HG03064 (cell line): ENCODE data around the gene TBRG4.

ENCODE experiments used
- ATAC-seq: cut with Tn5 transposase; IDR thresholded peaks from one replicate; pipeline ENCODE4 v1.9.1; 2021; ENCODE audit warnings: low read depth; ENCODE audit not compliant: unreplicated experiment

TBRG4 gene

DNA sequence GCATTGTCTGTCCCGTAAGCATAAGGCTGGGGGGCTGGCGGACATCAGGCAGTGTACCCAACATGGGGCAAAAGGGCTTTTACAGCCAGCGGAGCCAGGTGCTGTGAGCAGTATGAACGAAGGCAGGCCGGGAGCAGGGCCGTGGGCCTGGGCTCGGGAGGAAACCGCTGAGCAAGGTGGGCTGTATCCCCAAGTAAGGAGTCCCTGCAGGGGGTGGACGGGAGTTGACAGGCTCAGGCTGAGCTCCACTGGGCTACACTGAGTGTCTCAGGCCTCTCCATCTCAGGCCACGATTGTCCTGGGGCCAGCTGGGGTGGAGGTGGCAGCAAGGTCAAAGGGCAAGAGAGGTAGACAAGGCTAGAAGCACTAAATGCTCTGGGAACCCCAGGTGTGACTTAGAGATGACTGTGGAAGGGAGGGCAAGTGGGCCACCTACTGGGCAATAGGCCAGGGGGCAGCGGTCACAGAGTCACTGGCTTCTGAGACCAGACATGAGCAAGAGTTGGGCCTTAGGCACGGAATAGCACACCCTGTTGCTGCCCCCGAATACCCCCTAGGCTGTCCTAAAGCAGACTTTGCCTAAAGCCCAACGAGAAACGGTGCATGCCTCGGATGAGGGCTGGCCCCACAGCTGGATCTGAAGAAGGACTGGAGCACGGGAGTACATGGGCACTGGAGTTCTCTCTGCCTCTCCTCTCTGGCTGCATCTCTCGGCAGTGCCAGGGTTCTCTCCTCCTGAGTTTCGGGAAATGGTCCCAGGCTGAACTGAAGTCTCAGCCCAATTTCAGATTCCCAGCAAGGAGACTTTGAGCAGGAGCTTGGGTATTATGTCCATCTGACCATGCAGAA, 35.3 kb upstream of the TBRG4 start:
- no peak for ATAC-seq

DNA sequence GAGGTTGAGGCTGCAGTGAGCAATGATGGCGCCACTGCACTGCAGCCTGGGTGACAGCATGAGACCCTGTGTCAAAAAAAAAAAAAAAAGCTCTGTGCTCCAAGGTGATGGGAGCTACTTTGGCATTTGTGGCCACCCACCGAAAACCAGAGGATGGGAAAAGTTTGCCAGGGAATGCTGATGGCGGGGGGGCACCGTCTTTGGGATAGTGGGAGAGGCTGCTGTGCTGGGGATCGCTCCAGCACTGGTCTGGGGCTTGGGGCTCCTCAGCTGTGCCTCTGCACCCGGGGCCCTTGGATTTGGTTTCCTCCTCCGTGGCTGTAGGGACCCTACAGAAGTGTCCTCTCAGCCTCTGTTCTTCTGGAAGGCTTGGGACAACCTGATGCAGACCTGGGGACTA, 34.4 kb upstream of the TBRG4 start:
- ATAC-seq: no peak

DNA sequence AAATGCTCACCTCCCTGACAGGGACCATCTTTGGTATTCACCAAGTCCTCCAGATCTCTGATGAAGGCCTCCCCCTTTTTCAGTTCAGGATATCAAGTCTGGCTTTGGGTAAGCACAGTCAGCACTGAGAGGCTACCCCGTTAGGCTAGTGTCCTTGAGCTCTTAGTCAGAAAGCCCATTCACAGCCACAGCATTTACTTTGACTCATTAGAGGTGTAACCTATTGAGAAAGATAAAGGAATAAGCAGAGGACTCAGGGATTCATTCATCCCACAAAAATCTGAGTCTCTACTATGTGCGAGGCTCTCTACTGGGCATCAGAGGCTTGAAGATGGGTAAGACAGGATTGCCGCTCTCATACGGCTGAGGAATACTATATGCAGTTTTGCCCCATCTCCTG, 32.1 kb upstream of the TBRG4 start:
- ATAC-seq: no peak

DNA sequence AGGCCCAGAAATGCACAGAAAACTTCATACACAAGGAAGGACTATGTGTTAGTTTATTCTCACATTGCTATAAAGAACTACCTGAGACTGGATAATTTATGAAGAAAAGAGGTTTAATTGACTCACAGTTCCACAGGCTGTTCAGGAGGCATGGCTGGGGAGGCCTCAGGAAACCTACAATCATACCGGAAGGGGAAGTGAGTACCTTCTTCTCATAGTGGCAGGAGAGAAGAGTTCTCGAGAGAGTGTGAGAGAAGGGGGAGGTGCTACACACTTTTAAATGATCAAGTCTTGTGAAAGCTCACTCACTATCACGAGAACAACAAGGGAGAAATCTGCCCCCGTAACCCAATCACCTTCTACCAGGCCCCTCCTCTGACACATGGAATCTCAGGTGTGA, 29.3 kb upstream of the TBRG4 start:
- ATAC-seq: no peak

DNA sequence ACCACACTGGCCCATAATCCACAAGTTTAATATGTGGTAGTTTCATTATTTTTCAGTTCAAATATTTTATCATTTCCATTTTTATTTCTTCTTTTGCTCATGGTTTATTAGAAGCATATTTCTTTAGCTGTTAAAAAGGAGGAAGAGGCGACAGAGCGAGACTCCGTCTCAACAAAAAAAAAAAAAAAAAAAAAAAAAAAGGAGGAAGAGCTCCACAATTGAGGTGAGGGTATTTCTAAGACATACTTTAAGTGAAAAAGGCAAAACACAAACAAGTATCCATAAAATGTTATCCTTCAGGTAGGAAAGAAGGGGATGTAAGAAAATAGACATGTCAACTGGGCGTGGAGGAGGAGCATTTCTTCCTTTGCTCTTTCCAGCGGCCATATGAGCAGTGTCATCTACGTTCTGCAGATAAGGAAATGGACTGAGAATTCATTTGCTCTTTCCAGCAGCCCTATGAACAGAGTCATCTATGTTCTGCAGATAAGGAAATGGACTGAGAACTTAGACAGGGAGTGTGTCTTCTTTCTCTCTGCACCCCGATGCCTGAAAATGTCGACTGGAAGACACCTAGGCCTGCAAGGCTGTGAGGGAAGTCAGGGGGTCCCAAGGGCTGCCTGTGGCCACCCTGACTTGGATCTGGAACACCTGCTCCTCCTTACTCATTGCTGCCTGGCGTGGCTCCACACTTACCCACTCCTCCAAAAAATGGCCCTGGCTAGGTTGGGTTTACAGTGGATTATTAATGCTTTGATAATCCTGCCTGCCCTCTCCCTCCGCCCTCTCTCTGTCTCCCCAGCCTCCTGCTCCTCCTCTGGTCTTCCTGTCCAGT, 27.2 kb upstream of the TBRG4 start:
- ATAC-seq: no peak

DNA sequence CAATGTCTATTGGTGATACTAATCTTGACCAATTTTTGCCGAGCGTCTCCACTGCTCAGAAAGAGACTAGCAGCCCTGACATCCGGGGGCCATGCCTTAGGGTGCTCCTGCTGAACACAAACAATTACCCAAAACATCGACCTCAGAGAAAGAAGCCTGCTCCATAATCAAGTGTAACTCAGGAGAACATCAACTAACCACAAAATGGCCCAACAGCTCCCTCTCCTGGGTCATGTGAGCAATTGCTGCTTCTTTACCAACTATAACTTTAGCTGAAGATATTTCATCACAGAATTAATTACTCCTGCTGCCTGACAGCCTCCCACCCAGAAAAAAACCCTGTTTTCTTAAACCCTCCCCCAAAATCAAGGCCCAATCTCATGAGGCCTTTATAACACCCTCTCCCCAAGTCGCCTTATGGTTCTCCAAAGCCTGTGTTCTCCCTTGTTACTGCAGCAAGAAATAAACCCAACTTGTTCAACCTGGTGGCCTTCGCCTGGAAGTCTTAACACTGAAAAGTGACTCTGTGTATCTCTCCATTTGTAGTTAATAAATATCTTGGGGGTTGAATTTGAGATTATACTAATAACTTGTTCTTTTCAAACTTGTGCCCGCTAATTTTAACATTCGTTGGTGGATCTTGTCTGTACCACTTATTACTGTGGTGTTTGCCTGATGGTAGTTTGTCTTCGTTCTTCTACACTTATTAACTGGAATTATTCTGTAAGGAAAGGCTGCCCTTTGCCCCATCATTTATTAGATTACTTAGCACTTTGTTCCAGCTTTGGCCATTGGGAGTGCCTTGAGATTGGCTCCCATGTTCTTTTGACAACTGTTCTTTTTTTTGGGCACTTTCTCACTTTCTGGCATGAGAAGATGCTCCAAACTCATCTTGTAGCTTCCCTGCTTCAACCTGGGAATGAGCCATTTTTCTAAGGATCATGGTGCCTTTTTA, 24.9 kb upstream of the TBRG4 start:
- ATAC-seq: no peak

DNA sequence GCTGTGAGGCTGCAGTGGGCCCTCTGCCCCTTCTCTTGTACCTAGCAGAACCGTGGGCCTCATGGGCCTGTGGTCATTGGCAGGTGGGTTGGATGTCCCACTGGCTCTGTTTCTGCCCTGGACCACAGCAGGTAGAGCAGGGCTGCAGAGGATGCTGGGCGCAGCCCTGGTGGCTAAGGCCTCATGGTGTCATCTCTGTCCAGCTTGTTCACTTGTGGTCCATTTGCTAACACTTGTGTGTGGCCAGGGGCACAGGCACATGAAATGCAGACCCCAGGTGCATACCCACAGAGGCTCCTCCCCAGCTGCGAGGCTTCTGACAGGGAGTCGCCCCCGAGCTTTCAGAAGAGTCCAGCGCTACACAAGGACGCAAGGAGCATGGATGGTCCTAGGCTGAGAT, 22.4 kb upstream of the TBRG4 start:
- no peak for ATAC-seq

DNA sequence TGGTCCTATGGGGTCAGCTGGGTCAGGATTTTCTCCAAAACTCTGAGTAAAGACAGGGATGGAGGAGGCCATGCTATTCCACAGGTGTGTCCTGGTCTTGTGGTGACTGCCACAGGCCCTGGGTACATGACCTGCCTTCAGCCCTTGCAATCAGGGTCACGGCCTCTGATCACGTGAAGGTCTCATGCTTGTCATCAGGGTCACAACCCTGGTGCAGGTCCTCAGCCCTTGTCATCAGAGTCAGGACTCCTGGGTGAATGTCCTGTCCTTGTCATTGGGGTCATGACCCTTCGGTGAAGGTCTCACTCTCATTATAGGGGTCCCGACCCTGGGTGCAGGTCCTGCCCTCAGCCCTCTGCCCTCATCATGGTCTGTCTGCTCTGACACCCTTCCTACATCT, 21.9 kb upstream of the TBRG4 start:
- no peak for ATAC-seq

DNA sequence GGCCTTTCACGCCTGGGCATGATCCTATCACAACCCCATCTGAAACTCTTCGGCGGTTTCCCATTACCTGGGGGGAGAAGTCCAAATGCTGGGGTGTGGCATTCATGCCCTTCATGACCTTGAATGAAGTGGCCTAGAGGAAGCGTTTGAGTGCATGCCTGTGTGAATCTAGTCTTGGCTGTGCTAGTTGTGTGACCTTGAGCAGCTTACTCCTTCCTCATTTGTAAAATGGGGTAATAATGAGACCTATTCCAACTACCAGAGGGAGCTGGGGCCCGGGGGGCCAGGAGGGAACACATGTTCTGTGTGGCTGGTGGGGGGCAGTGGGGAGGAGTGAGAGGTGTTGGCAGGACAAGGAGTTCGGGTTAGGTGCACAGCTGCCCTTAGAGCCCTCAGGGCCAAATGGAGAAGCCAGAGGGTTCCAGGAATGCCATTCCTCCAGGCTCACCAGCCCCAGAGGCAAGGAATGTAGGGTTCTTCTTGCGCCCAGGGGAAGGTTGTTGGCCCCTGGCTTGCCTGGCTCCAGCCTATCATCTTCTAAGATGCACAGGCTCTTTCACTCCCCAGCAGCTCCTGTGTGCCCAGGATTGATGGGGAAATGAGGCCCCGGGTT, 21.3 kb upstream of the TBRG4 start:
- no peak for ATAC-seq

DNA sequence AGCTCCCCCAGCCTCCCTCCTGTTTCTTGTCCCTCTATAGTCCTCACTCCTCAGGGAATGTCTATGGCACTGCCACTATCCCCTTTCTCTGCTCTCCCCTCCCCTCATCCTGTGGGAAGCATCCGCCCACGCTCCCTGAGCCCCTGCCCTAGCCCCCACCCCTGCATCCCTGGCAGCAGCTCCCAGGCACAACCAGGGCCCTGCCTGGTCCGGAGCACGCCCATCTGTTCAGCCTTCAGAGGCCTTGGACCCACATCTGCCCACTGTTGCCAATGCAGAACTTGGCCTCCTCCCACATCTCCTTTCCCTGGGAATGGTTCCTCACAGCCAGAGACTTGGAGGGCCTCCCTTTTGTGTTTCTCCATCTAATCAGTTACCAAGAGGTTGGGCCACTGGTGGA, 20.4 kb upstream of the TBRG4 start:
- ATAC-seq: no peak

DNA sequence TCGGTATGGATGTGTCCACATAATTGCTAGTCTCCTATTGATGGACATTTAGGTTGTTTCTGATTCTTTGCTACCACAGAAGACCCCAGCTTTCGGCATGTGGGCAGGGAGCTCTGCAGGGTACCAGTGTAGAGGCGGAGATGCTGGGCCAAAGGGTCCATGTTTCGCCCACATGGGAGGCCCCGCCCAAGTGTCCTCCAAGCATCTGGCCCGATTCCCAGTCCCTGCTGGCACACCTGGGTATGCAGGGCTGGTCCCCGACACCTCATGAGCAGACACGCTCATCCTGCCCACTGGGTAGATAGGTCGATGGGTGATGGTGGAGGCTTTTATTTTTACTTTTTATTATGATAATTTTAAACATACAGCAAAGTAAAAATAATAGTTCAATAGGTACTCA, 19.4 kb upstream of the TBRG4 start:
- no peak for ATAC-seq

DNA sequence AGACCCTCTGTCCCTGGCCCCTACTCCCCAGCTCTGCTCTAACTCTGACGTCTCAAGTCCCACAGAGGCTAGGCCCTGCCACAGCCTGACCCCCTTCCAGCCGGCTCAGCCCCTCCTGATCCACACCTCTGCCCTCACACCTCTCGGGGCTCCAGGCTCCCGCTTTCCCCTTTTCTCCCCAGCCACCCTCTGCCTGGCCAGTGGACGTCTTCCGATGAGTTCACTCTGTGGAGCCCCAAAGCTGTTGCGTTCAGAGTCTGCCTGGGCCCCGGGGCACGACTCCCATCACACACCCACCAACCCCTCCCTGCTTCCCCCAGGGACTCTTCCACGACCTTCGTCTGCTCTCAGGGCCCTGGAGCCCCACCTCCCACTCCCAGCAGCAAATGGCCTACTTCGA, 18.4 kb upstream of the TBRG4 start:
- no peak for ATAC-seq

DNA sequence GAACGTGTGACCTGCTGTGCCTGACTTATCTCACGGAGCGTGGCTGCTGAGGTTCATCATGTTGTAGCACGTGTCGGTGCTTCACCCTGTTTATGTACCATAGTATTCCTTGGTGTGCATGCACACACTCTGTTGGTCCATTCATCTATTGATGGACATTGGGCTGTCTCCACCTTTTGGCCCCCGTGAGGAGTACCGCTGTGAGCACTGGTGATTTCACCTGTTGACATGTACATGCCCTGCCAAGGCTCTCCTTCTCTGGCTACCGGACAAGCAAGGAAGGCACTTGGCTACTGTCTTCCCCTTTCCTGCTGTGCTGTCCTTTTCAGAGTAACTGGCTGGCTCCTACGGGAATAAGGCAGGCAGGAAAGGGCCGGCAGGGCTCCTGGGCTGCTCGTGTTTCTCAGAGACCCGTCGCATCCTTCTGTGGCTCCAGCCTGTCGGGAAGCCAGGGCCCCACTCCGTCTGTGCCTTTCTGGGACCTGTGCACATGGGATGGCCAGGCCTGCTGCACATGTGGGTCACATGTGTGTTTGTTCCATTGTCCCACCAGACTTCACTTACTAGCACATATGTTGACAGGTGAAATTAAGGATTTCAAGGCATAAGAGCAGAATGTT, 17.8 kb upstream of the TBRG4 start:
- ATAC-seq: no peak

DNA sequence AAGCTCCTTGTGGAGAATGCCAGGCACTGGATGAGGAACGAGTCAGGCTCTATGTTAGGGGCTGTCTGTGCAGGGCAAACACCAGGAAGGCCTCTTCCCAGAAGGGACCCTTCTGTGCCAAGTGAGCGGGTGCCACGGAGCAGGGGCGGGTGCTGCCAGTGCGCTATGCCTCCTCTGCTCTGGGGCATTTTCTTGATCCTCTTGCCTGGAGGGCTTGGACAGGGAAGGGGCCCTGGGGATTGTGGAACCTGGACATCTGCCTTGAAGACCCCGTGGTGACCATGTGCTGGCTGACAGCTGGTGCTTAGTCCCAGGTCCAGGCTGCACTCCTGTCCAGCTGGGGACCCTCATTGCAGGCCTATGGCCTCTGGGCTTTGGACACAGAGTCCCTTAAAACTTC, 15.4 kb upstream of the TBRG4 start:
- ATAC-seq: no peak

DNA sequence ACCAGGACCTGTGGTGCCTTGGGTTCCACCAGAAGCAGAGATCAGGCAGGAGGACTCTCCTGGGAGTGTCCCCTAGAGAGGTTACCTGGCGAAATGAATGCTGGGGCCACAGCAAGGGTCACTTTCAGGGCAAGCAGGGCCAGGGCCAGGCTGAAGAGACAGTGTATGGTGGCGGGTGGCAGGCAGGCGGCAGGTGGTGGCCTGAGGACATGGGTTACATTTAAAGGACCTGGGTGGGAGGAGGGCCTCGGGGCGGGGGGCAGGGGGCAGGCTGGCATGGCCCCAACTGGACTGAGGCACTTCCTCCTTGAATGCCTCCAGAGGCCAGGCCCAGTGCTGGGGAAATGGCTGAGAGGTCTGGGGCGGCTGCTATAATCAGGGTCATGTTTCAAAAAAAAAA, 14.7 kb upstream of the TBRG4 start:
- ATAC-seq: no peak

DNA sequence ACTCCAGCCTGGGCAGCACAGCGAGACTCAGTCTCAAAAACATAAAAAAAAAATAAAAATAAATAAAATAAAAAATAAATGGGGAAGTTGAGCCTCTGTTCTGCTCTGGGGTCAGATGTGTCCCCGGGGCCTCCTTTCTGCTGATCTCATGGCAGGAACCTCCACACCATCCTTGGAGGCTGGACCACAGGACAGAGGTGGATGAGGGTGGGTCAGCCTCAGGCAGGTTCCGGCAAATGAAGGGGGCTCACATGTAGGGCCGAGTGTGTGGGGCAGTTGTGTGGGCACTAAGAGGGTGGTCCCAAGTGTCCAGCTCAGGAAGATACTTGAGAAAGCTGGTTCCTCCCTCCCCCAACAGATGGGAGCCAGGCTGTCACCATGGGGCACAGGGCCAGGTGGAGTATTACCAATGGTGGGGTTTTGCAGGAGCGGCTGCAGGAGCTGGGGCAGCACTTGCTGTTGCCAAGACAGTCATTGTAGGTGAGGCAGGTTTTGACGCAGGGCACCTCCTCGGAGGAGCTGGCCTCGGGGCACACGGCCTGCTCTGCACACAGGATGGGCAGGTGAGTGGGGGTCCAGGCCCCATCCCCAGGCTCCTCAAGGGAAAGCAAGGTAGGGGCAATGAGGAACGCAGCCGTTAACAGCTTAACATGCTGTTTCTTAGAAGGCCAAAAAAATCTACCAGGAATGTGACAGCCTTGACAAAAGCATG, 13.9 kb upstream of the TBRG4 start:
- no peak for ATAC-seq

DNA sequence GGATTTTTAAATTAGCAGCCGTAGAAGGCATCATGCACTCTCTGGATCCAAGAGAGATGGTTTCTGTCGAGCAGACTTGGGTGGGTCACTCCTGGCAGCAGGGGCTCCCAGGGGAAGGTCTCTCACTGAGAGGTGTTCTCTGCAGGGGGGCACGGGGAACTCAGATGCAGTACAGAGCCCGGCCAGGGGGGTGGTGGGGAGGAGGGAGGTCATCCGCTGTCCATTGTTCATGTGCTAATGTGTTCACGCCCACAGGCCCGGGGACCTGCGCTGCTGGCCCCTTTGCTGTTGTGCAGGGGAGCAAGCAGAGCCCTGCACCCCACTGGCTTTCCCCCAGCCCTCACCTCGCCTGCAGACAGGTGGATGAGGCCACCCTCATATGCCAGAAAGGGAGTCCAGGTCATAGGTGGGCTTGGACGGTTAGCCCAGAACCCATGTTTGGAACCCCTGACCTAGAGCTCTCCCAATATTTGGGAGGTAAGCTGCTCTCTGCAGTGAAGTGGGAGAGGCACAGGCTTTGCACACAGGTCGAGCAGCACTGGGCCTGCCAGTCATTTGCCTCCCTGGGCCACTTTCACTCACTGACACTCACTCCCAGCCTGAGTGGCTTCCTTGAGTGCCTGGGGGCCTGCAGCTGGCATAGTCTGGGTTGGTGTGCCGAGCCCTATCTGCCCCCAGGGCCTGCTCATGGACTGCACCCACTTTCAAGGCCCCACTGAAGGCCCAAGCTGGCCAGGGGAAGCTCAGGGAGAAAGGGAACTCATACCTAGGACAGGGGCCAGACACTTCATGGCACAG, 12.6 kb upstream of the TBRG4 start:
- ATAC-seq: no peak

DNA sequence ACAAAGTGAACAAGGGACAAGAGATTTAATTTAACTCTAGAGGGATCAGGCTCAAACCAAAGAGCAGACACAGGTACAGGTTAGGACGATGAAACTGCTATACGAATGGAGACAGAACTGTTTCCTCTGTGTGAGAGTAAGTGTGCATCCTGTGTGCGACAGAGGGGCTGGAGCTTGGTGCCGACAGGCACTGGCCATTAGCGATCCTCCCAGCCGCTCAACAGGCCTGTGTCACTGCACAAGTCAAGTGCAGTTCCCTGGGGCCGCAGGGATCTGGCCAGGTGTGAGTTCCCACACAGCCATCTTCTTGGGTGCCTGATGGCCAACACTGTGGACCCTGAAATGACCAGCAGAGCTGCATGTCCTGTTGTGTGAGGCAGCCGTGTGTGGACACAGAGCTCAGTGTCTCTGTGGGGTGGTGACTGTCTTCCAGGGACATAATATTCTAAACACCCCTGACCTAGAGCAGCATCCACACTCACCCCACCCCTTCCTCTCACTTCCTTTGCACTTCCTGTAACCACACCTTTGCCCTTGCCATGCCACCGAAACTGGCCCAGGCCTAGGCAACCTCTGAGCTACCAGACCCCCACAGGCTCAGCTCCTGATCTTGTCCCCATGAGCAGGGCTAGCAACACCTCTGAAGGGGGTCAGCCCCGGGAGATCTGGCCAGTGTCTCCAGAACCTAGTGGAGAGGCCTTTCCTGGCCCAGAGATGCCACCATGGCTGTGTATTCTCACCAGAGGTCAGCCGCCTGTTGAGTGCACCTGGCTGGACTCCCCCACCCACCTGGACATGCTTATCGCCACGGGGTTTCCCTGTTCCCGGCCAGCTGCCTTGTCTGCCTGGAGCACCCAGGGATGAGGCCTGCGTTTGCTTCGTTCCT, 11.7 kb upstream of the TBRG4 start:
- ATAC-seq: no peak
